Esophagus squamous epithelium (tissue), 4 donors: ENCODE results near the gene CTRB2.

Experiments
- CTCF ChIP-seq, 6 experiments: fragments of 450-650 bp in 4 of 6; fragments of 200-600 bp in 2 of 6; sonication (generic) in 2 of 6; IDR thresholded peaks; one replicate each; pipeline ENCODE4 v1.5.1; 2016 to 2019; ENCODE audit warnings: antibody characterized with exemption in 6 of 6, mild to moderate bottlenecking in 4 of 6, moderate library complexity in 4 of 6
- POLR2A ChIP-seq, 4 donors: fragments of 450-650 bp; IDR thresholded peaks; one replicate each; pipeline ENCODE4 v1.6.1; 2017; ENCODE audit warnings: antibody characterized with exemption in 4 of 4, mild to moderate bottlenecking in 4 of 4, moderate library complexity in 3 of 4

- TF ChIP-seq POLR2A (IDR thresholded peaks at IDR 0.05) = no peak
- TF ChIP-seq CTCF (IDR thresholded peaks at IDR 0.05) = no peak
Observed at GRCh38 chr16:75236232-75236631, 29.3 kb upstream of the CTRB2 start.
